K562 (cell line): Measurements from ENCODE around the gene BCL2L13. TPM values are rescaled to one million over a fixed set of nuclear protein-coding genes. Genes with fewer than 3 reads are reported as not detected.

Experiments
- BRF1 ChIP-seq: IDR thresholded peaks from 3 replicates; pipeline ENCODE4 v1.6.1; 2011; ENCODE audit warnings: borderline replicate concordance, mild to moderate bottlenecking; ENCODE audit not compliant: insufficient read length; ENCODE audit errors: extremely low read depth
- CBFA2T3 ChIP-seq: fragments of 450-650 bp; IDR thresholded peaks from 2 replicates; pipeline ENCODE4 v1.6.1; 2017
- CREBBP ChIP-seq: IDR thresholded peaks from one replicate; pipeline ENCODE4 v1.6.1; 2012; ENCODE audit warnings: low read depth, mild to moderate bottlenecking, control low read depth, inconsistent platforms, low read length
- FOXP1 ChIP-seq: sonication (generic); formaldehyde crosslinking; IDR thresholded peaks from 2 replicates; pipeline ENCODE4 v1.8.0; 2022; ENCODE audit warnings: mild to moderate bottlenecking, missing genetic modification reagents
- RBFOX2 ChIP-seq: fragments of 200-400 bp; formaldehyde crosslinking; IDR thresholded peaks from 2 replicates; pipeline ENCODE4 v1.6.1; 2017; ENCODE audit warnings: low read depth, mild to moderate bottlenecking, low read length, moderate library complexity
- TRIM24 ChIP-seq, 2 experiments: fragments of 450-650 bp; IDR thresholded peaks; 2 replicates each; pipeline ENCODE4 v1.6.1; 2016
- VEZF1 ChIP-seq: fragments of 200-800 bp; sonication (Bioruptor generic); IDR thresholded peaks from 2 replicates; pipeline ENCODE4 v1.6.1; 2017; ENCODE audit warnings: missing genetic modification characterization, missing compliant biosample characterization
- ZNF165 ChIP-seq: fragments of 250-450 bp; sonication (Bioruptor Pico); IDR thresholded peaks from 2 replicates; pipeline ENCODE4 v1.4.0; 2020; ENCODE audit warnings: borderline replicate concordance
- ZNF282 ChIP-seq: sonication (generic); formaldehyde crosslinking; IDR thresholded peaks from 2 replicates; pipeline ENCODE4 v1.8.1; 2023; ENCODE audit warnings: missing genetic modification reagents
- polyA plus RNA-seq, 8 experiments: library from polyadenylated mRNA; depleted of rRNA in 4 of 8; stranded (reverse) in 5 of 8; unstranded in 3 of 8; fragments of >200 nt; fragmentation: Nextera tagmentation in 2 of 8; fragmentation: Illumina TruSeq in 1 of 8; extraction: Ambion mirVana in 2 of 8; extraction: Trizol in 1 of 8; gene quantifications; 2 replicates each; pipeline versions ENCODE4 v1.2.1 to v1.2.3, GENCODE V29; 2011 to 2014; ENCODE audit warnings: inconsistent platforms in 1 of 8, missing spikeins in 1 of 8
- total RNA-seq, 7 experiments: library from RNA; depleted of rRNA in 6 of 7; stranded (reverse); fragments of >200 nt in 6 of 7; fragmentation: Illumina TruSeq in 2 of 7; extraction: Trizol in 2 of 7; gene quantifications; 2 replicates each; pipeline versions ENCODE4 v1.2.1 to v1.2.3, GENCODE V29; 2011 to 2021; ENCODE audit warnings: low replicate concordance in 1 of 7

BCL2L13 gene
- total and polyA plus RNA-seq, 9 of the 15 experiments (the other 6 are each of a cell fraction or from before 2014, with no cell fraction given): 41.5 to 63.4 (median 56.5) TPM

GRCh38 chr22:17773606-17774205 lies 135.1 kb downstream of the BCL2L13 start (continued):
- no peak for TF ChIP-seq CBFA2T3
- TF ChIP-seq ZNF282: no peak
- TF ChIP-seq VEZF1 (CRISPR knock-in tag): no peak; the same call in 1 of the 2 replicates
- TF ChIP-seq ZNF165 (CRISPR knock-in tag): no peak
- 0 out of 2 replicates have a peak, but pooled peaks have one; percentile 22 for TF ChIP-seq FOXP1 (CRISPR knock-in tag)
- no peak for TF ChIP-seq CREBBP
- TF ChIP-seq TRIM24 (IDR thresholded peaks at IDR 0.05): no peak
- peak; percentile 64 for TF ChIP-seq RBFOX2
- no peak for TF ChIP-seq BRF1
